Mesenchymal stem cell (in vitro differentiated cells and primary cell): ENCODE data around the gene CDH12.
"Not testable (repeated sequence)": the region's sequence is repeated elsewhere in the genome, so short reads cannot be mapped to it uniquely, and the experiment has no call there.

ENCODE experiments used
- DNase-seq: peaks from one replicate; pipeline ENCODE4 v3.0.0-alpha.2; 2013
- H2AFZ ChIP-seq: one replicate; pipeline ENCODE4 v1.6.1; 2013; ENCODE audit warnings: low read depth, mild to moderate bottlenecking, control low read depth, inconsistent platforms, low read length, moderate library complexity
- H2AK5ac ChIP-seq: 2 replicates; pipeline ENCODE4 v1.6.1; 2013; ENCODE audit warnings: low read length, moderate library complexity, mild to moderate bottlenecking, inconsistent platforms; ENCODE audit not compliant: severe bottlenecking
- H2BK120ac ChIP-seq: one replicate; pipeline ENCODE4 v1.6.1; 2013; ENCODE audit warnings: low read depth, mild to moderate bottlenecking, inconsistent platforms, low read length, moderate library complexity
- H2BK12ac ChIP-seq, 2 experiments: one replicate each; pipeline ENCODE4 v1.6.1; 2013; ENCODE audit warnings: inconsistent platforms in 2 of 2, low read length in 2 of 2, mild to moderate bottlenecking in 2 of 2, moderate library complexity in 2 of 2, control low read depth in 1 of 2
- H2BK15ac ChIP-seq: one replicate; pipeline ENCODE4 v1.6.1; 2013; ENCODE audit warnings: mild to moderate bottlenecking, low read depth, inconsistent platforms; ENCODE audit not compliant: poor library complexity, severe bottlenecking
- H2BK5ac ChIP-seq: 2 replicates; pipeline ENCODE4 v1.6.1; 2013; ENCODE audit warnings: low read depth, mild to moderate bottlenecking, low read length, control low read depth, inconsistent platforms; ENCODE audit not compliant: poor library complexity, severe bottlenecking
- H3K14ac ChIP-seq, 2 experiments: one replicate each; pipeline ENCODE4 v1.6.1; 2013; ENCODE audit warnings: inconsistent platforms in 2 of 2, low read length in 2 of 2, control low read depth in 1 of 2, mild to moderate bottlenecking in 1 of 2, moderate library complexity in 1 of 2
- H3K18ac ChIP-seq, 2 experiments: one replicate each; pipeline ENCODE4 v1.6.1; 2013; ENCODE audit warnings: inconsistent platforms in 2 of 2, low read length in 2 of 2, control low read depth in 1 of 2, low read depth in 1 of 2, mild to moderate bottlenecking in 1 of 2
- H3K23ac ChIP-seq, 2 experiments: one replicate each; pipeline ENCODE4 v1.6.1; 2013; ENCODE audit warnings: inconsistent platforms in 2 of 2, low read length in 2 of 2, mild to moderate bottlenecking in 2 of 2, moderate library complexity in 2 of 2, control low read depth in 1 of 2
- H3K27ac ChIP-seq: 2 replicates; pipeline ENCODE4 v1.5.1; 2013; ENCODE audit warnings: mild to moderate bottlenecking, moderate library complexity, low read length, control low read depth, inconsistent platforms; ENCODE audit not compliant: poor library complexity, severe bottlenecking
- H3K27me3 ChIP-seq, 2 experiments: 2 replicates each; pipeline versions ENCODE4 v1.6.1 to v1.7.0; 2013; ENCODE audit warnings: low read length in 2 of 2, mild to moderate bottlenecking in 2 of 2, moderate library complexity in 2 of 2, control low read depth in 1 of 2, inconsistent platforms in 1 of 2; ENCODE audit not compliant: control insufficient read depth in 1 of 2, insufficient read depth in 1 of 2
- H3K36me3 ChIP-seq, 2 experiments: 2 replicates each; pipeline versions ENCODE4 v1.6.1 to v1.7.0; 2013; ENCODE audit warnings: low read length in 2 of 2, control low read depth in 1 of 2, inconsistent platforms in 1 of 2, low read depth in 1 of 2, mild to moderate bottlenecking in 1 of 2; ENCODE audit not compliant: insufficient read depth in 2 of 2, control insufficient read depth in 1 of 2
- H3K4ac ChIP-seq, 2 experiments: one replicate each; pipeline ENCODE4 v1.6.1; 2013; ENCODE audit warnings: inconsistent platforms in 2 of 2, low read length in 2 of 2, mild to moderate bottlenecking in 2 of 2, moderate library complexity in 2 of 2, control low read depth in 1 of 2, low read depth in 1 of 2
- H3K4me1 ChIP-seq: 2 replicates; pipeline ENCODE4 v1.6.1; 2013; ENCODE audit warnings: low read depth, low read length, control low read depth; ENCODE audit not compliant: control insufficient read depth, insufficient read depth
- H3K4me2 ChIP-seq: 2 replicates; pipeline ENCODE4 v1.6.1; 2013; ENCODE audit warnings: low read length, mild to moderate bottlenecking, inconsistent platforms; ENCODE audit not compliant: poor library complexity, severe bottlenecking
- H3K4me3 ChIP-seq, 2 experiments: 2 replicates each; pipeline versions ENCODE4 v1.5.1 to v1.7.0; 2013; ENCODE audit warnings: low read length in 2 of 2, mild to moderate bottlenecking in 2 of 2, control low read depth in 1 of 2, low read depth in 1 of 2; ENCODE audit not compliant: insufficient read depth in 1 of 2
- H3K79me1 ChIP-seq: replicated peaks from 2 replicates; pipeline ENCODE4 v1.6.1; 2013; ENCODE audit warnings: mild to moderate bottlenecking, control low read depth, low read length, inconsistent platforms; ENCODE audit not compliant: poor library complexity, severe bottlenecking
- H3K9ac ChIP-seq: 2 replicates; pipeline ENCODE4 v1.7.0; 2013; ENCODE audit warnings: mild to moderate bottlenecking, low read length, moderate library complexity
- H3K9me3 ChIP-seq: 2 replicates; pipeline ENCODE4 v1.7.0; 2013; ENCODE audit warnings: mild to moderate bottlenecking, low read length; ENCODE audit not compliant: control insufficient read depth
- H4K8ac ChIP-seq: one replicate; pipeline ENCODE4 v1.6.1; 2013; ENCODE audit warnings: inconsistent platforms, mild to moderate bottlenecking, low read length, moderate library complexity
- H4K91ac ChIP-seq: one replicate; pipeline ENCODE4 v1.6.1; 2013; ENCODE audit warnings: mild to moderate bottlenecking, low read length, inconsistent platforms
- WGBS: methylation state at CpG from one replicate; pipeline ENCODE4 v1.1.7; 2013; ENCODE audit warnings: mixed read lengths; 5-methylcytosine and 5-hydroxymethylcytosine counted together

The CDH12 gene

DNA sequence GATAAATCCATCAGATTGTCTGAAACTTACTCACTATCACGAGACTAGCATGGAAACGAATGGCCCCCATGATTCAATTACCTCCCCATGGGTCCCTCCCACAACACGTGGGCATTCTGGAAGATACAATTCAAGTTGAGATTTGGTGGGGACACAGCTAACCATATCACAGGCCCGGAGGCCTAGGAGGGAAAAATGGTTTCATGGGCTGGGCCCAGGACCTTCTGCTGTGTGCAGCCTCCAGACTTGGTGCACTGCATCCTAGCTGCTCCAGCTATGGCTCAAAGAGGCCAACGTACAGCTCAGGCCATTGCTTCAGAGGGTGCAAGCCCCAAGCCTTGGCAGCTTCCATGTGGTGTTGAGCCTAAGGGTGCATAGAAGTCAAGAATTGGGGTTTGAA lies 245.6 kb downstream of the CDH12 start:
- H4K91ac ChIP-seq, H3K36me3 ChIP-seq, H3K9me3 ChIP-seq, H3K4me2 ChIP-seq, H4K8ac ChIP-seq, H2AFZ ChIP-seq, H3K27me3 ChIP-seq, H3K4me1 ChIP-seq, H2BK5ac ChIP-seq, H3K18ac ChIP-seq, H3K23ac ChIP-seq, DNase-seq, H2BK12ac ChIP-seq, H2AK5ac ChIP-seq, H3K14ac ChIP-seq, H2BK15ac ChIP-seq, H3K4me3 ChIP-seq, H3K9ac ChIP-seq, H3K4ac ChIP-seq, H3K79me1 ChIP-seq, H3K27ac ChIP-seq, H2BK120ac ChIP-seq: not testable (repeated sequence)
- 63% methylated on average over 5 of the region's 5 CpGs for WGBS

DNA sequence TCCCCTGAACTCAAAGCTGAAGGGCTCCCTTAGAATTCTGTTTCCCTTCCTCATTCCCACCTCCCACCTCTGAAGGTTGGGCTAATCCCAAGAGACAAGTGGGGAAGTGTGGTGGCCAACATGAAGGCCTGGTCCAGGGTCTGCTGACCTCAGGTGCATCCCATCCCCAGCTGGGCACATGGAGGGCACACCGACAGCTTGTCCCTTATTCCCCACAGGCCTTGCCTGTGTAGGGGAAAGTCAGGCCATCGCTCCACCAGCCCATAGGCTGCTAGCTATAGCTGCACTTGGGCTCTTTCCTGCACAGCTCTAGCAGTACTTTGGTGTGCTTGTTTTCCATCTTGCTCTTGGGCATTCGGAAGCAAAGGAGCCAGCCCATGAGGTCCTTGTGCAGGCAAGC lies 247.7 kb downstream of the CDH12 start:
- no peak overlapping the region for H2AFZ ChIP-seq
- no peak overlapping the region for H4K8ac ChIP-seq
- H3K27me3 ChIP-seq = no peaks in the 10 kb centered on the region
- no peak overlapping the region for H3K23ac ChIP-seq
- no peak overlapping the region for H2BK5ac ChIP-seq
- H3K4ac ChIP-seq = no peak overlapping the region
- H3K36me3 ChIP-seq = no peaks in the 10 kb centered on the region
- H3K4me1 ChIP-seq = no peaks in the 10 kb centered on the region
- H2BK15ac ChIP-seq = no peak overlapping the region
- no peak overlapping the region for H3K27ac ChIP-seq
- no peak overlapping the region for H3K14ac ChIP-seq
- no peak overlapping the region for H2AK5ac ChIP-seq
- no peak overlapping the region for H3K18ac ChIP-seq
- 89% methylated on average over 3 of the region's 3 CpGs for WGBS
- no peak overlapping the region for H3K4me2 ChIP-seq
- H2BK12ac ChIP-seq = no peak overlapping the region
- H3K4me3 ChIP-seq = no peak overlapping the region
- no peaks in the 10 kb centered on the region for H3K79me1 ChIP-seq
- DNase-seq = no peak
- H4K91ac ChIP-seq = no peak overlapping the region
- no peak overlapping the region for H2BK120ac ChIP-seq
- peaks cover 4% of the 10 kb centered on the region for H3K9me3 ChIP-seq
- no peak overlapping the region for H3K9ac ChIP-seq

- no peak overlapping the region for H4K8ac ChIP-seq
- no peak overlapping the region for H2AK5ac ChIP-seq
- no peaks in the 10 kb centered on the region for H3K79me1 ChIP-seq
- H3K4ac ChIP-seq = no peak overlapping the region
- H2BK120ac ChIP-seq = no peak overlapping the region
- H3K4me2 ChIP-seq = no peak overlapping the region
- no peak for DNase-seq
- no peaks in the 10 kb centered on the region for H3K36me3 ChIP-seq
- H3K18ac ChIP-seq = no peak overlapping the region
- peaks cover 4% of the 10 kb centered on the region for H3K9me3 ChIP-seq
- H2BK15ac ChIP-seq = no peak overlapping the region
- H4K91ac ChIP-seq = no peak overlapping the region
- H3K4me1 ChIP-seq = no peaks in the 10 kb centered on the region
- H3K27ac ChIP-seq = no peak overlapping the region
- no peak overlapping the region for H3K9ac ChIP-seq
- H2AFZ ChIP-seq = no peak overlapping the region
- no peak overlapping the region for H2BK12ac ChIP-seq
- H3K27me3 ChIP-seq = no peaks in the 10 kb centered on the region
- H2BK5ac ChIP-seq = no peak overlapping the region
- no peak overlapping the region for H3K23ac ChIP-seq
- H3K4me3 ChIP-seq = no peak overlapping the region
- H3K14ac ChIP-seq = no peak overlapping the region
Observed at GRCh38 chr5:22604711-22605110, 248.4 kb downstream of the CDH12 start.

GRCh38 chr5:22598796-22599195 lies 254.3 kb downstream of the CDH12 start:
- Histone ChIP-seq H3K18ac (no peak overlapping the region), H3K27me3 (no peaks in the 10 kb centered on the region), H3K23ac (no peak overlapping the region), H3K4me2 (no peak overlapping the region), H4K91ac (no peak overlapping the region), H2BK15ac (no peak overlapping the region), H2BK120ac (no peak overlapping the region), H2AK5ac (no peak overlapping the region), H3K4ac (no peak overlapping the region), H2BK5ac (no peak overlapping the region), H2BK12ac (no peak overlapping the region), H3K27ac (no peak overlapping the region), H4K8ac (no peak overlapping the region), H3K14ac (no peak overlapping the region), H3K79me1 (no peaks in the 10 kb centered on the region), H3K9ac (no peak overlapping the region), H2AFZ (no peak overlapping the region), H3K4me3 (no peak overlapping the region), H3K9me3 (no peaks in the 10 kb centered on the region), H3K36me3 (no peaks in the 10 kb centered on the region), H3K4me1 (no peaks in the 10 kb centered on the region)
- no peak for DNase-seq
- WGBS = 96% methylated on average over 2 of the region's 2 CpGs
